ENCODE measurements around the gene NEIL3. TPM values are rescaled to one million over a fixed set of nuclear protein-coding genes. Genes with fewer than 3 reads are reported as not detected.

NEIL3 gene
- polyA plus RNA-seq (ENCODE audit: insufficient read length): 3.0 TPM

GRCh38 chr4:177309522-177310371 lies at the start of gene NEIL3:
TSS of gene NEIL3 (plus strand) at chr4:177309874. CDS start at chr4:177309954, 80 bp downstream.
- DNase-seq: peak; percentile 90

- no peak for DNase-seq
Observed at GRCh38 chr4:177263818-177264217, 45.9 kb upstream of the NEIL3 start.

GRCh38 chr4:177264788-177265422 lies 44.8 kb upstream of the NEIL3 start:
- DNase-seq: no peak

GRCh38 chr4:177265729-177266128 lies 43.9 kb upstream of the NEIL3 start:
- DNase-seq: no peak

GRCh38 chr4:177266506-177266905 lies 43.2 kb upstream of the NEIL3 start:
- no peak for DNase-seq

- DNase-seq: no peak
Observed at GRCh38 chr4:177267911-177268310, 41.8 kb upstream of the NEIL3 start.

- DNase-seq: no peak
Observed at GRCh38 chr4:177271091-177271490, 38.6 kb upstream of the NEIL3 start.

GRCh38 chr4:177271915-177272766 lies 37.5 kb upstream of the NEIL3 start:
- no peak for DNase-seq

- DNase-seq: no peak
Observed at GRCh38 chr4:177275999-177276398, 33.7 kb upstream of the NEIL3 start.

- no peak for DNase-seq
Observed at GRCh38 chr4:177281351-177281909, 28.2 kb upstream of the NEIL3 start.

- no peak for DNase-seq
Observed at GRCh38 chr4:177282284-177282835, 27.3 kb upstream of the NEIL3 start.

- DNase-seq: no peak
Observed at GRCh38 chr4:177283167-177283566, 26.5 kb upstream of the NEIL3 start.

- DNase-seq: no peak
Observed at GRCh38 chr4:177285953-177286352, 23.7 kb upstream of the NEIL3 start.

GRCh38 chr4:177287255-177287654 lies 22.4 kb upstream of the NEIL3 start:
- no peak for DNase-seq

GRCh38 chr4:177288335-177288734 lies 21.3 kb upstream of the NEIL3 start:
- DNase-seq: no peak

- DNase-seq: no peak
Observed at GRCh38 chr4:177290780-177291179, 18.9 kb upstream of the NEIL3 start.

- DNase-seq: no peak
Observed at GRCh38 chr4:177292171-177292570, 17.5 kb upstream of the NEIL3 start.

GRCh38 chr4:177293208-177294033 lies 16.3 kb upstream of the NEIL3 start:
- no peak for DNase-seq

GRCh38 chr4:177297785-177298391 lies 11.8 kb upstream of the NEIL3 start:
- no peak for DNase-seq

GRCh38 chr4:177301126-177301639 lies 8.5 kb upstream of the NEIL3 start:
- no peak for DNase-seq

All from hindlimb muscle (tissue), 1 donor.